ENCODE measurements around the gene ADK. TPM values are rescaled to one million over a fixed set of nuclear protein-coding genes. Genes with fewer than 3 reads are reported as not detected.
"Not testable (repeated sequence)": the region's sequence is repeated elsewhere in the genome, so short reads cannot be mapped to it uniquely, and the experiment has no call there.

ADK gene
- total and polyA plus RNA-seq, 2 donors from 2014 or later, result 33.0 to 38.3 TPM

DNA sequence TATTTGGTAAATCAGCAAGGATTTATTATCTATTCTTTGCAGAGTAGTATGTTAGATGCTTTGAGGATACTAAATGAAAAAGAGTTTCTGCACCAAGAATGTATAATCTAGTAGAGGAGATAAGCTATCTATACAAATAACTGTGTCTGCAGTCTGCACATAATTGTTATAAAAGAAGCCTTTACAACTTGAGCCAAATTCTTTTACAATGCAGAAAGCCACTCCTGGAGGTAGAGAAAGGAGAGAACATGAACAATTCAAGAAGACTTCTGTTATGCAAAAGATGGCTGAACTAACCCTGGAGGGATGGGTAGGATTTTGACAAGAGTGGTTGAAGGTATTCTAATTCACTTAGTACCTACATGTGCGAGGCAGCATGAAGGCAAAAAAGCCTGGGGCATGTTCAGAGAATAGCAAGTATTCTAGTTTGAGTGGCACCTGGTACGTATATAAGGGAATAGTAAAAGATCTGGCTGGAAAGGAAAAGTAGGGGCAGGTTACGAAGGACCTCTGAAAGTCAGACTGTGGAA lies 424.2 kb downstream of the ADK start:
- H3K27ac ChIP-seq (ENCODE audit: low read depth in 2 of 2, low read length in 2 of 2), result no peak overlapping the region
- DNase-seq, result no peak
- H3K36me3 ChIP-seq (ENCODE audit: control insufficient read depth in 2 of 3, insufficient read depth in 3 of 3, low read length in 3 of 3), result no peaks in the 10 kb centered on the region
- H3K4me3 ChIP-seq (ENCODE audit: low read length in 3 of 3), result no peak overlapping the region
- FAIRE-seq, result no peak
- no peaks in the 10 kb centered on the region for H3K27me3 ChIP-seq (ENCODE audit: control insufficient read depth, insufficient read depth, low read length)
- no peak overlapping the region for H3K9ac ChIP-seq (ENCODE audit: low read length in 3 of 3)
- H3K9me3 ChIP-seq (ENCODE audit: control insufficient read depth in 2 of 3, insufficient read depth in 1 of 3, low read length in 3 of 3), result no peaks in the 10 kb centered on the region
- no peaks in the 10 kb centered on the region for H3K4me1 ChIP-seq (ENCODE audit: control insufficient read depth in 2 of 3, insufficient read depth in 2 of 3, low read depth in 1 of 3, low read length in 3 of 3)
- intact Hi-C loops (cut with DNase I), result no loop called here
- TF ChIP-seq, protein P1, sequence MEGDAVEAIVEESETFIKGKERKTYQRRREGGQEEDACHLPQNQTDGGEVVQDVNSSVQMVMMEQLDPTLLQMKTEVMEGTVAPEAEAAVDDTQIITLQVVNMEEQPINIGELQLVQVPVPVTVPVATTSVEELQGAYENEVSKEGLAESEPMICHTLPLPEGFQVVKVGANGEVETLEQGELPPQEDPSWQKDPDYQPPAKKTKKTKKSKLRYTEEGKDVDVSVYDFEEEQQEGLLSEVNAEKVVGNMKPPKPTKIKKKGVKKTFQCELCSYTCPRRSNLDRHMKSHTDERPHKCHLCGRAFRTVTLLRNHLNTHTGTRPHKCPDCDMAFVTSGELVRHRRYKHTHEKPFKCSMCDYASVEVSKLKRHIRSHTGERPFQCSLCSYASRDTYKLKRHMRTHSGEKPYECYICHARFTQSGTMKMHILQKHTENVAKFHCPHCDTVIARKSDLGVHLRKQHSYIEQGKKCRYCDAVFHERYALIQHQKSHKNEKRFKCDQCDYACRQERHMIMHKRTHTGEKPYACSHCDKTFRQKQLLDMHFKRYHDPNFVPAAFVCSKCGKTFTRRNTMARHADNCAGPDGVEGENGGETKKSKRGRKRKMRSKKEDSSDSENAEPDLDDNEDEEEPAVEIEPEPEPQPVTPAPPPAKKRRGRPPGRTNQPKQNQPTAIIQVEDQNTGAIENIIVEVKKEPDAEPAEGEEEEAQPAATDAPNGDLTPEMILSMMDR (IDR thresholded peaks at IDR 0.05; ENCODE audit: borderline replicate concordance, extremely low read depth, insufficient read depth), result no peak

DNA sequence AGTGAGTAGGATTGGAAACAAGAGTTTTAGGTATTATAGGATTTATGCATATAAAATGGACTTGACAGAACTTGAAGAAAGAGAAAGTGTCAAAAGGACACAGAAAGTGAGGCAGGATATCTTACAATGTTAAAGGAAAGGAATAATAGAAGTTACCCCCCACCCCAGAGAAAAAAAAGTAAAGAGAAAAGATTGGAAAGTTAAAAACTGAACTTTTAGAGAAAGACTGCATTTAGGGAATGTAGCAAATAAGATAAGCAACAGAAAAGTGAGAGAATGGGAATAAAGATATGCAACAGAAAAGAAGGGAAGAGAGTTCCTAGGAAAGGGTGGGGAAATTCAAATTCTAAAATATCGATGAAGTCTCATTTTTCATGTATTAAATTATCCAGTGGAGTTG lies 424.9 kb downstream of the ADK start:
- H3K27ac ChIP-seq (ENCODE audit: low read depth in 2 of 2, low read length in 2 of 2), result no peak overlapping the region
- no peak overlapping the region for H3K4me3 ChIP-seq (ENCODE audit: low read length in 3 of 3)
- H3K36me3 ChIP-seq (ENCODE audit: control insufficient read depth in 2 of 3, insufficient read depth in 3 of 3, low read length in 3 of 3), result no peaks in the 10 kb centered on the region
- TF ChIP-seq, protein P1 (IDR thresholded peaks at IDR 0.05; ENCODE audit: borderline replicate concordance, extremely low read depth, insufficient read depth), result no peak
- FAIRE-seq, result no peak
- no peak for DNase-seq
- H3K9me3 ChIP-seq (ENCODE audit: control insufficient read depth in 2 of 3, insufficient read depth in 1 of 3, low read length in 3 of 3), result no peaks in the 10 kb centered on the region
- intact Hi-C loops (cut with DNase I), result no loop called here
- no peak overlapping the region for H3K9ac ChIP-seq (ENCODE audit: low read length in 3 of 3)
- no peaks in the 10 kb centered on the region for H3K4me1 ChIP-seq (ENCODE audit: control insufficient read depth in 2 of 3, insufficient read depth in 2 of 3, low read depth in 1 of 3, low read length in 3 of 3)
- no peaks in the 10 kb centered on the region for H3K27me3 ChIP-seq (ENCODE audit: control insufficient read depth, insufficient read depth, low read length)

DNA sequence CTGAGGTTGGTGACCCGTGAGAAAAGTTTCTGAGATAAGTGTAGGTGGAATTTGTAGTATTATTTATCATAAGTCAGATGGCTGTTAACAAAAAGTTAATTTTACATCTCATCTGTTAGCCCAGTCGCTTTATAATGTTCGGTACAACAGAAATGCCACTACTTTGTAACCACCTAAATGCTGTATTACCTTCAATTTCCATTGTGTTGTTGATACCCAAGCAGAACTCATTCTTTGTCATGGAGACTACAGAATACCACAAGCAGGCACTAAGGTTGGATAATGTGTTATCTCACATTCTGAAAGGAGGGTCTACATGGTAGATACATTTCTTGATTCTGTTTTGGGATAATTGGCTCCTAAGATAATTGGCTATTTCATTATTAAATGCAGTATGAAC lies 425.6 kb downstream of the ADK start:
- Histone ChIP-seq H3K27ac (ENCODE audit: low read depth in 2 of 2, low read length in 2 of 2) (no peak overlapping the region), H3K9ac (ENCODE audit: low read length in 3 of 3) (no peak overlapping the region), H3K4me3 (ENCODE audit: low read length in 3 of 3) (no peak overlapping the region), H3K27me3 (ENCODE audit: control insufficient read depth, insufficient read depth, low read length) (no peaks in the 10 kb centered on the region), H3K36me3 (ENCODE audit: control insufficient read depth in 2 of 3, insufficient read depth in 3 of 3, low read length in 3 of 3) (no peaks in the 10 kb centered on the region), H3K9me3 (ENCODE audit: control insufficient read depth in 2 of 3, insufficient read depth in 1 of 3, low read length in 3 of 3) (no peaks in the 10 kb centered on the region), H3K4me1 (ENCODE audit: control insufficient read depth in 2 of 3, insufficient read depth in 2 of 3, low read depth in 1 of 3, low read length in 3 of 3) (no peaks in the 10 kb centered on the region)
- TF ChIP-seq, protein P1 (IDR thresholded peaks at IDR 0.05; ENCODE audit: borderline replicate concordance, extremely low read depth, insufficient read depth), result no peak
- FAIRE-seq (no peak), DNase-seq (no peak)
- intact Hi-C loops (cut with DNase I), result no loop called here

DNA sequence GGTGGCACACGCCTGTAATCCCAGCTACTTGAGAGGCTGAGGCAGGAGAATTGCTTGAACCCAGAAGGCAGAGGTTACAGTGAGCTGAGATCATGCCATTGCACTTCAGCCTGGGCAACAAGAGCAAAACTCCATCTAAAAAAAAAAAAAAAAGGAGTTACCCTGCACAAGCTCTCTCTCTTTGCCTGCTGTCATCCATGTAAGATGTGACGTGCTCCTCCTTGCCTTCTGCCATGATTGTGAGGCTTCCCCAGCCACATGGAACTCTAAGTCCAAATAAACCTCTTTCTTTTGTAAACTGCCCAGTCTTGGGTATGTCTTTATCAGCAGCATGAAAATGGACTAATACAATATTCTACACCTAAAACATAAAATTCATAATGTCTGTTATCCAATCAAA lies 429.4 kb downstream of the ADK start:
- DNase-seq; intact Hi-C loops (cut with DNase I): not testable (repeated sequence)

More for the DNA sequence above, 429.4 kb downstream of the ADK start:
- not testable (repeated sequence) for H3K27ac ChIP-seq (ENCODE audit: low read depth in 2 of 2, low read length in 2 of 2); H3K27me3 ChIP-seq (ENCODE audit: control insufficient read depth, insufficient read depth, low read length); FAIRE-seq; H3K4me1 ChIP-seq (ENCODE audit: control insufficient read depth in 2 of 3, insufficient read depth in 2 of 3, low read depth in 1 of 3, low read length in 3 of 3); H3K36me3 ChIP-seq (ENCODE audit: control insufficient read depth in 2 of 3, insufficient read depth in 3 of 3, low read length in 3 of 3); H3K4me3 ChIP-seq (ENCODE audit: low read length in 3 of 3); H3K9me3 ChIP-seq (ENCODE audit: control insufficient read depth in 2 of 3, insufficient read depth in 1 of 3, low read length in 3 of 3); H3K9ac ChIP-seq (ENCODE audit: low read length in 3 of 3)
